HG03469 (cell line): ENCODE results near the gene SSR3.
"Not testable (repeated sequence)": the region's sequence is repeated elsewhere in the genome, so short reads cannot be mapped to it uniquely, and the experiment has no call there.

ENCODE experiments used
- ATAC-seq: cut with Tn5 transposase; IDR thresholded peaks from one replicate; pipeline ENCODE4 v1.9.1; 2021; ENCODE audit warnings: mild to moderate bottlenecking, moderate library complexity, moderate number of reproducible peaks; ENCODE audit not compliant: unreplicated experiment

SSR3 gene

DNA sequence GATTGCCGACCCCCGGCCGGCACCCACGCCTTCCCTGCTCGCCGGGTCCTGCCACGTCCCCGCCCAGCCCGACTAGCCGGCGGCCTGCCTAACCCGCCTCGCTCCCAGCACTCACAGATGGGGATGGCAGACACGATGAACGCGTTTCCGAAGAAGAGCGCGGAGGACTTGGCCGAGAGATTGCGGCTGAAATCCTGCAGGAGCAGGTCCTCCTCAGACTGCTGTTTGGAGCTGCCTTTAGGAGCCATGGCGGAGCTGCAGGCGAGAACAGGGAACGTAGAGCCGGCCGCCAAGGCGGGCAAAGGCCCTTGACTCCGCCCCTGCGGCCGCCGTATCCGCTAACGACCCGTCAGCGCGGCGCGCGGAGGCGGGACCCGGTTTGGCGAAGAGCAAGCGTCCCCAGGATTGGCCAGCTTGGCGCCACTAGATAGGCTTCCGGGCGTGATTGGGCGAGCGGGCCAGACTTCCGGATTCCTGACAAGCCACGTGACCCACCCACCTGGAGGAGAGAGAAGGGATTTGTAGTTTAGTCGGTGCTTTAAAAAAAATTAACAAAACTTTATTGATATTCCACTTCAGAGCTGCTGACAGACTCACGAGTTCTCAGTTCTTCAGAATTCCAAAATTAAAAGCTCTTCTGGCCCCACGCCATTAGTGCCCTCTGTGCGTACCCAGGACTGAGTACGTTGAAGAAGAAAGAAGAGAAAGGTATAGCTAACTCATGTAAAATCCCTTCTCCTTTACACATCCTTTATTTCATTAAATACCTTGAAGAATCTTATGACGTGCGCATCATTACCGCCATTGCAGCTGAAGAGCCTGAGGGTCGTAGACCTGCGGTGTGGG, at the start of gene SSR3:
TSS of gene SSR3 (minus strand) at position 276 of the 846 bp plus-strand sequence. CDS start at position 248, 28 bp downstream.
- ATAC-seq = peak; percentile 98

DNA sequence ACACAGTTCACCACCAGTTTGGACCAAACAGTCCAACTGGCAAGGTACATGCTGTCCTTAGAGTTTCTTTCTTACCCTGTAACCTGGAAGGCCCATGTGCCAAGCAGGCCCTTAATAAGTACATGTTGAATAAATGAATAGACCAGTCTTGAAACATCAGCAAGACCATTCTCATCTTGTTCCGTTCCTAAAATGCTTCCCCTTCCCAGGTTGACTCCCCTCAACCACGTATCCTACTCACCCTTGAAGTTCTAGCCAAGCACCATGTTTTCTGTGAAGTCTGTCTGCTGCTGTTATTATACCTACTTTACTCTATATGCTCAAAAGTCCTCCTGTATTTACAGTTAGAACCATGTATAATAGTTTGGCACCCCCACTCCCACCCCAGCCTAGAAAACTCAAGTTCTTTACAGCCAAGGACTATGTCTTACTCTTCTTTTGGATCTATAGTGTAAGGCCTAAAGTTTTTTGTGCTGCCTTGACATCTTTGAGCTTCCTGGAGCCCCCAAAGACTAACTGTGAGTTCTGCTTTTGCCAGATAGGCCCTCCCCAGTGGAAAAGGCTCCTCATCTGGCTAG, 49.2 kb upstream of the SSR3 start:
- ATAC-seq = no peak

DNA sequence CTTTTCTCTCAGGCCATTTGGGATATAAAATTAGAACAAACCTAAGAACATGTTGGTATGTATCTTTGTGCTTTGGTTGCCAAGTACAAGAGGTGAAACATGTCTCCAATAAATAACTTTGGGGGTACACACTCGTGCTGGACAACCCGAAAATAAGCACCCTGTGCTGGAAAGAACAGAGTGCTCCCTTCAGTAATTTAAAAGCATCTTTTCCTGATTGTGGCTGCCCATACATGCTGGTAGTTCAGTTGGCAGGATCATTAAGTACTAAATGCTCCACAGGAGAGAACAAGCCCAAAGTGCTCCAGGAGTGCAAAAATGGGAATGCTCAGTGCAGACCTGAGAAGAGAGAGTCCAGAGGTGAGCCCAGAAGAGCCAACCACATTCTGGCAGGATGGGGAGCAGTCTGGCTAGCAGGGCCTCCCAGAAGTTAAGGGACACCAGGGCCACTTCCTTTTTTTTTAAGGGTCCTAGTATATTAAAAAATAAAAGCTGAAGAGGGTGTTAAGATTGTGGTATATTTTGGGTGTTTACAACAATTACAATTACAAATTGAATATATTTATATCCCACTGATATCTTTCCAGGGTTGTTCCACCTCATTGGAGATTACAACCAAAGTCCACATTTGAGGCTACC, 48.6 kb upstream of the SSR3 start:
- ATAC-seq = no peak

DNA sequence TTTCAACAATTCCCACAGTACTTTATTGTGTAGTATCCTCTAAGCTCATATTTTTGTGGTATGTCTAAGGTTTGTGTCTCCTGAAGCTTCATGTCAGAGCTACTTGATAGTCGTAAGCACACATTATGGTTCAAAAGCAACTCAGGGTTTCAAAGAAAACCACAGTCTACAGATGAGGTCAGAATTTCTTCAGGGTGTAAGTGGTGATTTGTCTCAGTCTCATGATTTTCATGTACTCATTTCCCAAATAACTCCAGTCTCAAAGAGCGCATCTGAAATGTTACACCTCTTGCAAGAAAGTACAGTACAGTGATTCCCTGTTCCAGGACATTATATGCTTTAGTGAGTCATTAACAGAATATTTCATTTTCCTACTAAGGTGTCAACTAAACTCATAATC, 47.5 kb upstream of the SSR3 start:
- ATAC-seq = no peak

GRCh38 chr3:156601497-156601896, 46.6 kb upstream of the SSR3 start:
- no peak for ATAC-seq

DNA sequence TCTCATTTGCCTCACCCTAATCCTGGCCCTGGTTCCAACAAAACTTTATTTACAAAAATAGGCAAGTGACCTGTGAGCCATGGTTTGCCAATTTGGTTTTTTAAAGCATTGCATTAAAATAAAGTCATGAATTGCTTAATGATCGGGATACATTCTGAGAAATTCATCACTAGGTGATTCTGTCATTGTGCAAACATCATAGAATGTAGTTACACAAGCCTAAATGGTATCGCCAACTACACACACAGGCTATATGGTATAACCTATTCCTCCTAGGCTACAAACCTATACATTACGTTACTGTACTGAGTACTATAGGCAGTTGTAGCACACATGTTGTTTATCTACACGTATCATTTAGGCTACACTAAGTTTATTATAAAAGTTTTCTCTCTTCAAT, 45.9 kb upstream of the SSR3 start:
- ATAC-seq = no peak

DNA sequence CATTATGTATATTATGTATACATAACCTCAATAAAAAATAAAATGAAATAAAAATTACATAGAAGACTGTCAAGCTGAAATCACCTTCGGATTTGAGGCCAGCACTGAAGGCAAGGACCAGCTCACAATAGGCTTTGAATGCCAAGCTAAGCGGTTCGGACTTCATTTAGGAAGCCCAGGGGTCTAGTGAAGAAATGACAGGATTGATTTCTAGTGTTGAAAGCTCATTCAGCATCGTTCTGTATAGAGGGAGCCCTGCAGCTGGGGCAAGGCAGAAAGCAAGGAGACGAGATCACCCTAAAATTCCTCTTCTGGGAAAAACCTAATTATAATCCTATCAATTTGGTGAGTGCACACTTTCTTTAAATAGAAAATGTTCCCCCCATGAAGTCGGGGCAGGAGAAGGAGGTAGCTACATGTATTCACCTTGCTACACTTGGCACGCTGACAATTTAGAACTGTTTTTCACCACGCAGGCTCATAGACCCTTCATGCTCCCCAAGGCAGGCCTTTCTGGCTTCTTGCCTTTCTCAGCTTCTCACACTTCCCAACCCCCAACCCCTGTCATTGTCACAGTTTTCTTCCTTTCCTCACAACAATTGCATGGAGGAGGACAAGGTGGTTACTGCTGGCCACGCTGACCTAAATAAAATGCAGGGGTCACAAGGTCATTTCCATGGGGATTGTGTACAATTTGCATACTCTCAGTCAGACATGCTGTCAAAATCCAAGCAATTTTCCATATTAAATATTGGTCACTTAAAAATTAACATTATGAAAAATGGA, 44.4 kb upstream of the SSR3 start:
- ATAC-seq = no peak

- no peak for ATAC-seq
Measured at GRCh38 chr3:156598413-156598812, 43.5 kb upstream of the SSR3 start.

DNA sequence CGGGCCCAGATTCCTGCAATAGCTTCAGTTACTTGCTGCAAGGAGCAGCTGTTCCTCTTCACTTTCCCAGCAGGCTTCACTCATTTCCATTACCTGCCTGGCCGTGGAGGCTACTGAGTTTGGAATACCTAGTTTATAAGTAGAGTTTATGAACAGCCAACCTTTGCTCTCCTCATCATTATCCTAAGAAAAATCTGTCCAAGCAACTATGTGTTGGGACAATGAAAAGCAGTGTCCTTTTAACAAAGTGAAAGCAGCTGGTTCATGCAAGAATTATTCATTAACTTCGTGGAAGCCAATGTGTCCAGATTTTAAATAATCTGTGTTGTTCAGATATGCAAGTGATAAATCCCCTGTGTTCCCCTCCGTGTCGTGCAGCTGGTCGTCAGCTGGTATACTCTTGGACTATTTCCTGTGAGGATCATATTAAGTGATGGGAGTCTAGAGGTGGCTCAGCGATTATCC, 39.3 kb upstream of the SSR3 start:
- no peak for ATAC-seq

DNA sequence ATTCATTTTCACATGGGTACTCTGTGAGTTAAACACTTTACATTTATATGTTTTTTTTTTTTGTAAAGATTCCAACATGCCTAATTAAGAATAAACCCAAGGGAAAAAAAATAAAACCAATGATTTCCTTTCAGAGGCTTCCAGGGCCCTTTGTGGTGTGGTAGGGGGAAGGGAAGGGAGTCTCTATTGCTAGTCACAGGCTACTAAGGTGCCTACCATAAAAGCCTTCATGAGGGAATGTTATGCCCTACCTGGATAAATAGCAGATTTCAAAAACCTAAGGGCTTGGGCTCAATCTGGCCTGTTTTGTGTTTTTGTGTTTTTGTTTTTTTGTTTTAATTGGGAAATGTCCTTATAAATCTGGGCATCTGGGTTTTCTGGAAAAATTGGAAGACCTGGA, 38.9 kb upstream of the SSR3 start:
- ATAC-seq = no peak

- not testable (repeated sequence) for ATAC-seq
Measured at GRCh38 chr3:156589806-156590205, 34.9 kb upstream of the SSR3 start.

DNA sequence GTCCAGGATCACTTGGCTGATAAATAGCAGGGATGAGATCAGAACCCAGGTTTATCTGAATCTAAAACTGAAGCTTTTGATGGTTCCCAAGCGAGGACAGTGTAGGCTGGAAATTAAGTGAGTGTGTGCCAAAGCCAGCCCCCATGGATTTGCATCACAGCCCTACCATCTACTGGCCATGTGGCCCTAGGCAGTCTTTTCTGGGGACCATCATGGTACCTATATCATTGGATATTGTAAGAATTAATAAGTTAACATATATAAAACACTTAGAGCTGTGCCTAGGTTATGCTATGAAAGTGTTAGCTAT, 32.8 kb upstream of the SSR3 start:
- no peak for ATAC-seq

DNA sequence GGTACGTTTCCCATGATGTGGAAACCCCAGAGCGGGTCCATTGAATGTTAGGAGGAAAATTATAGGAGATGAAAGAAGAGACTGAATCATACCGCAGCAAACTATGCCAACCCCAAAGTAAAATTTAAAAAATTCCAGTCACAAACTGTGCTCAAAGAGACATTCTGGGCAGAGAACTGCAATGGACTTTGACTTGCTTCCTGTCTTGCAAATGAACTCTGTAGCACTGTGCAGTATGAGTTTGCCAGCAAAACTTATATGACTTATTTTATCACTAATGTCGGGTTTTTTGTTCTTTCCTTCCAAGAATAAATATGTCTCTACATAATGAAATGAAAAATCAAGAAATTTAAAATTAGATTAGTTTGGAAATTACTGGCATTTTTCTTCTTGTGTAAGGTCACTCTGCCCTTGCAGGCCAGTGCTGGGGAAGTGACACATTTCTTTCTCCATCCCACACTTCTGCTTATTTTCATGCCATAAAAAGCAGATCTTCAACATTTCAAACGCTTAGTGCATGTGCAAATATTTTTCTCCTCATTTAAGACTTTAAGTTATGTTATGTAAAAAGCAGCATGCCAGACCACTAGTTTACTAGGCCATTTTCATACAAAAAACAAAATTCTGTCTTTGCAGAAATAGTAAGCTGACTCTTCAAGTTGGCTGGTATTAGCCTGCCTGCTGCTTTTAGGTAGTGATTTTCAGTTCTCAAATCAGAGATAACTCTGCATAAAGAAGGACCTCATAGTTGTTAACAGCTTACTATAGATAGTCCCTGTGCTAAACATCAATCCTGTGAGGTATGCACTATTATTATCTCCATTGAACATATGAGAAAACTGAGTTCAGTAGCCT, 32.2 kb upstream of the SSR3 start:
- no peak for ATAC-seq

DNA sequence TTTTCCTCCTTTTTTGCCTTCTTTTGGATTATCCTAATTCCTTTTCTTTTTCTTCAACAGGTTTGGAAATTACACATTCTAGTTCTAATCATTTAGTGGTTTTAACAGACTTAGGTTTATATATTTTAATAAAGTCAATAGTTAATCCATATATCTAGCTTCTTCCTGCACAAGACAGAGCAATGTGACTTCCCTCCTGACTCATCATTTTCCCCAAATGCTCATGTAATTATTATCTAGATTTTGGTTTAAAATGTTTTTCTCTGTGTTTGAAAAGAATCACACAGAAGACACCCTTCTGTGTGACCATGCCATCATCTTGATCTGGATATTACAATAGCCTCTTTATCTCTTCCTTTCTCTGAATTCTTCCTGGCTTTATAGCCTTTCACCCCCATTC, 28.6 kb upstream of the SSR3 start:
- ATAC-seq = no peak

DNA sequence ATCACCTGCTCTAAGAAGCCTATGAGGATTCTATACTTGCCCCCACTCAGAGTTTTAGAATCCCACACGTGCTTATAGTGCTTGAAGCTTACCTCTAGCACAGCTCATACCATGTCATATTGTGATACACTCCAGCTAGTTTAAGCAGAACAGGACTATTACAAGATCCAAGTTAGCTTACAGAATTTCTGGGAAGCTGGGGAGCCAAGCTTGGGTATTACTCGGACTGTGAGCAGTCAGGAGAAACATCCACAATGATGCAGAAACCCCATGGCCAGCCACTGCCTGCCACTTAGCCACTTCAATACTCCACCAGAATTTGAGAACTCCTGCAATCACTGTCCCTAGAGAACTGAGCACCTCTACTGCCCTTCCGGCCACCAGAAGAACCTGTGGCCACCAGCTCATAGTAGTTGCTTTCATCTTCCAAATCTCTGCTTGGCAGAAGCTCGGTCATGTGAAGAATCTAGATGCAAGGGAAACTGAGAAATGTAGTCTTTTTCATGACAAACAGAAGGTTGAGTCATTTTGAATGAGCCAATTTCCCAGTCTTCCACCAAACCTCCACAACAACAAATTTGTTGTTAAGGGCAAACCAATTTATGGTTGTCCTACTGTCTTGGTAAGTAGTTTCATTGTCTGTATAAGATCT, 27.7 kb upstream of the SSR3 start:
- ATAC-seq = no peak

DNA sequence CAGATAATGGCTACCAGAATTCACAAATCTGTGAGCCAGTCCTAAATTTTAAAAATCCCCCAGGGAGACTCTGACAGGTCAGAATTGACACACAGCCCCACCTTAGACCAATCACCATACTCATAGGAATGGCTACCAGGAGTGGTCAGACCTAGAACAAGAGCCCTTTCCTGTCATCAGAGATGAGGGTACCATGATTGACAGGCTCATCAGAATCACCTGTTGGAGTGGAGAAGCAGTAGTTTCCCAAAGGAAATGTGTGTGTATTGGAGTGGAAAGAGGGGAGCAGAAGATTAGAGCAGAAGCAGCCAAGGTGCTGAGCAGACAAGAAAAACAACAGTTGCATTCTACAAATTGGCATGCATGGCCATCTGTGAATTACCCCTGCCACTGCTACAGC, 27.0 kb upstream of the SSR3 start:
- ATAC-seq = no peak

- ATAC-seq = no peak
Measured at GRCh38 chr3:156581033-156581432, 26.1 kb upstream of the SSR3 start.

GRCh38 chr3:156579427-156579851, 24.5 kb upstream of the SSR3 start:
- ATAC-seq = no peak

- no peak for ATAC-seq
Measured at GRCh38 chr3:156577736-156578135, 22.8 kb upstream of the SSR3 start.
